Ascending aorta (tissue), 2 donors: ENCODE results near the gene GEMIN8. TPM values are rescaled to one million over a fixed set of nuclear protein-coding genes. Genes with fewer than 3 reads are reported as not detected.

ENCODE experiments used
- DNase-seq, 2 donors: peaks; one replicate each; pipeline ENCODE4 v3.0.0-alpha.2; 2019; ENCODE audit warnings: low spot score in 2 of 2
- H3K27ac ChIP-seq, 2 donors: fragments of 200-600 bp; sonication (generic); one replicate each; pipeline ENCODE4 v1.5.1; 2016 to 2017; ENCODE audit warnings: mild to moderate bottlenecking in 1 of 2
- H3K27me3 ChIP-seq: fragments of 200-600 bp; sonication (generic); one replicate; pipeline ENCODE4 v1.5.1; 2017
- H3K36me3 ChIP-seq, 2 donors: fragments of 200-600 bp; sonication (generic); one replicate each; pipeline ENCODE4 v1.5.1; 2016
- H3K4me1 ChIP-seq, 2 donors: fragments of 200-600 bp; sonication (generic); one replicate each; pipeline ENCODE4 v1.5.1; 2016 to 2017; ENCODE audit warnings: mild to moderate bottlenecking in 1 of 2
- H3K4me3 ChIP-seq, 2 donors: fragments of 200-600 bp; sonication (generic); one replicate each; pipeline ENCODE4 v1.5.1; 2016 to 2017; ENCODE audit warnings: mild to moderate bottlenecking in 1 of 2
- H3K9me3 ChIP-seq, 2 donors: fragments of 200-600 bp; sonication (generic); one replicate each; pipeline ENCODE4 v1.5.1; 2016
- CTCF ChIP-seq, 3 experiments: fragments of 200-600 bp in 2 of 3; fragments of 450-650 bp in 1 of 3; sonication (generic) in 2 of 3; IDR thresholded peaks; one replicate each; pipeline ENCODE4 v1.5.1; 2016 to 2019; ENCODE audit warnings: antibody characterized with exemption in 3 of 3, mild to moderate bottlenecking in 1 of 3, moderate library complexity in 1 of 3
- intact Hi-C: fragments of 100-400 bp; cut with DNase I; formaldehyde crosslinking; loops from one replicate; pipeline ENCODE4 v1.15.1; 2023
- total RNA-seq: library from RNA; depleted of rRNA; stranded (reverse); fragments of >200 nt; gene quantifications from one replicate; pipeline ENCODE4 v1.1.0, GENCODE V29; 2016

GEMIN8 gene
- total RNA-seq, 1 donor from 2014 or later, result 1.5 TPM

- Histone ChIP-seq H3K9me3 (no peaks in the 10 kb centered on the region), H3K27me3 (no peaks in the 10 kb centered on the region), H3K36me3 (peaks cover 19 to 32% of the 10 kb centered on the region in 2 donors), H3K4me1 (peaks cover 0 to 6% of the 10 kb centered on the region in 2 donors), H3K4me3 (no peak overlapping the region), H3K27ac (no peak overlapping the region)
- no peak for DNase-seq
- no peak for TF ChIP-seq CTCF (IDR thresholded peaks at IDR 0.05)
- intact Hi-C loops, result no loop called here
These were observed 19.1 kb downstream of the GEMIN8 start for GRCh38 chrX:14010566-14010965.

- H3K27ac ChIP-seq, result no peak overlapping the region
- no peak overlapping the region for H3K4me3 ChIP-seq
- no peaks in the 10 kb centered on the region for H3K4me1 ChIP-seq
- no peak for DNase-seq
- H3K36me3 ChIP-seq, result peaks cover 19 to 31% of the 10 kb centered on the region in 2 donors
- H3K27me3 ChIP-seq, result no peaks in the 10 kb centered on the region
- H3K9me3 ChIP-seq, result no peaks in the 10 kb centered on the region
- intact Hi-C loops, result no loop called here
- TF ChIP-seq CTCF (IDR thresholded peaks at IDR 0.05), result no peak
These were observed 23.2 kb downstream of the GEMIN8 start for GRCh38 chrX:14006540-14006939.

- Histone ChIP-seq H3K27me3 (no peaks in the 10 kb centered on the region), H3K4me1 (no peaks in the 10 kb centered on the region), H3K27ac (no peak overlapping the region), H3K36me3 (peaks cover 17 to 29% of the 10 kb centered on the region in 2 donors), H3K4me3 (no peak overlapping the region), H3K9me3 (no peaks in the 10 kb centered on the region)
- intact Hi-C loops, result no loop called here
- no peak for DNase-seq
- TF ChIP-seq CTCF (IDR thresholded peaks at IDR 0.05), result no peak
These were observed 25.7 kb downstream of the GEMIN8 start for GRCh38 chrX:14003876-14004425.

GRCh38 chrX:14003028-14003427 is 26.7 kb downstream of the GEMIN8 start:
- peaks cover 9 to 20% of the 10 kb centered on the region in 2 donors for H3K36me3 ChIP-seq
- H3K9me3 ChIP-seq, result no peaks in the 10 kb centered on the region
- H3K4me1 ChIP-seq, result no peaks in the 10 kb centered on the region
- intact Hi-C loops, result no loop called here
- H3K27ac ChIP-seq, result no peak overlapping the region
- no peak for TF ChIP-seq CTCF (IDR thresholded peaks at IDR 0.05)
- no peaks in the 10 kb centered on the region for H3K27me3 ChIP-seq
- no peak for DNase-seq
- H3K4me3 ChIP-seq, result no peak overlapping the region

GRCh38 chrX:13996650-13997049 is 33.0 kb downstream of the GEMIN8 start:
- intact Hi-C loops, result no loop called here
- no peak for DNase-seq
- H3K27ac ChIP-seq, result no peak overlapping the region
- no peak for TF ChIP-seq CTCF (IDR thresholded peaks at IDR 0.05)
- no peaks in the 10 kb centered on the region for H3K36me3 ChIP-seq
- no peaks in the 10 kb centered on the region for H3K4me1 ChIP-seq
- H3K9me3 ChIP-seq, result no peaks in the 10 kb centered on the region
- H3K27me3 ChIP-seq, result no peaks in the 10 kb centered on the region
- H3K4me3 ChIP-seq, result no peak overlapping the region
